NCI-H2107 treated with DMSO at 0.1 percent for 48 hours (cell line): ENCODE results near the gene IGSF10.

ENCODE experiments used
- DNase-seq: peaks from one replicate; lab custom pipeline; 2025; ENCODE audit not compliant: unreplicated experiment; lab: John Stamatoyannopoulos, UW

Gene IGSF10

DNA sequence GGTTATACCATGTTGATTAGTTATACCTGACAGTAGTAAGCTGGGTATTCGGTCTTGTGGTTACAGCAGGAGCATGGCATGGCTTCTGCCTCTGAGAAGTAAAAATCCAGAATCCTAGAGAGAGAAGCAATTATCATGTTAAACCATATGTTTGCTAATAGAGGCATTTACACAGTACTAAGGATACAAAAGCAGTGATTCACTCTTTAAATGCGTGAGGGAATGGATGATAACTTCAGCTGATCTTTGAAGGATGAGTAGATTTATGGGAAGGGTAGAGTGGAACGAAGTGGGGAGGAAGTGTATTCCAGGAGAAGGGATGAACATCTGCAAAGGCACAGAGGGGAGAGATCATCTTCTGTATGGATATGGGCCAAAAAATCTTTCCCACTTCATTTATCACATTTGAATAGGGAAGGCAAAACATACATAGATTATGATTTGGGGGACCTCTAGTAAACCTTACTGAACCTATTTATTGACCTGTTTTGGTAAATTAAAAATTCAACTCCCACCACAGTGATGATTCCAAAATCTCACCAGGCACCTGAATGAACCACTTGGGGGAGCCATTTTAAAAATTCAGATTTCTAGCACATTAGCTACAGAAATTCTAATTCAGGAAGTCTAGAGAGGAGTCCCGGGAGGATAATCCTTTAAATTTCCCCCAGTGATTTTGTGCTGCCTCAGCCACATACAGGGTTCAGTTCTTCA is 35.1 kb downstream of the IGSF10 start:
- no peak for DNase-seq

GRCh38 chr3:151423091-151423490 is 37.8 kb downstream of the IGSF10 start:
- DNase-seq: no peak

DNA sequence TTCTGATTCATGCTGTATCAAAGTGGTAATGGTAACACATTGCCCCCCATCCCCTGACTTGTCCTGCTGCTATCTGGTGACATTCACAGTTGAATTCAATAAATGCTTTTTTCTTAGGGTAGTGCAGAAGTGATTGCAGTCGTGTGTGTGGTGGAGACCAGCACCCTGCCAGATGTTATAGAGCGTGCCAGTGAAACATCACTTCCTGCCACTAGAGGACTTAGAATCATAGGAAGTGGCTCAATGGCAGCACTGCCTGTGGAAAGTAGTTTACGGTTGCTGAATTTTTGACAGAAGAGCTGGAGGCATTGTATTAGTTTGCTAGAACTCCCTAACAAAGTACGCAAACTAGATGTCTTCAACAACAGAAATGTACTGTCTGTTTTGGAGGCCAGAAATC is 38.9 kb downstream of the IGSF10 start:
- DNase-seq: no peak

DNA sequence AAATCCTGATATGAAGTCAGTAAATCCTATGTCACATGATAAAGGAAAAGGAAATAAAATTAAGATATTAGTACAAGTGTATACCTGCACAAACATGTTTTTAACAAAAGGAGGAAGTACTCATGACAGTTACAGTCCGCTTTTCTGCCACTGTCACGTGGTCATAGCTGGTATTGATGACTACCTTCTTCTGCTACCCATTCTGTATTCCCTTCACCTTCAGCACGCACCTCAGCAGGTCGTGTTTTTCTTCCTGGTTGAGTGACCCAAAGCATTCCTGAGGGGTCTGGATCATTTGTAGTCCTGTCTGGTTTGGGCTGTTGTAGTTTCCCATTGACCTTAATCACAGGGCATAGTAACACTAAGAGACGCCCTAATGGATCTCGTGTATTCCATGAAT is 41.1 kb downstream of the IGSF10 start:
- no peak for DNase-seq

DNA sequence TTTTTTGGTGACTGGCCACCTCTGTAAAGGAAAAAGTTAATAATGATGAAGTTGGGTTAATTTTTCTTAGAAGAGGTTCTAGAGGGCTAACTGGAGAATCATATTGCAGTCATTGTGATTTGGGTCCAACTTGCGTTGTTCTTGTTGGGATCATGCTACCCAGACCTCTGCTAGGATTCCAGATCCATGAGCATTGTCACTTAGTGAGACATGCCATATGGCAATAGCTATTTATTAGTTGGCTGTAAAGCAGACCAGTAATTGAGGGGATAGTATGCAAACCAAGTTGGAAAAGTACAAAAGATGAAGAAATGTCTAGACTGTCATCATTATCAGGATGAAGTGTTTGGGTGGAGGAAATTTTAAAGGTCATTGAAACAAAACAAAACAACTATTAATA is 45.6 kb downstream of the IGSF10 start:
- no peak for DNase-seq

DNA sequence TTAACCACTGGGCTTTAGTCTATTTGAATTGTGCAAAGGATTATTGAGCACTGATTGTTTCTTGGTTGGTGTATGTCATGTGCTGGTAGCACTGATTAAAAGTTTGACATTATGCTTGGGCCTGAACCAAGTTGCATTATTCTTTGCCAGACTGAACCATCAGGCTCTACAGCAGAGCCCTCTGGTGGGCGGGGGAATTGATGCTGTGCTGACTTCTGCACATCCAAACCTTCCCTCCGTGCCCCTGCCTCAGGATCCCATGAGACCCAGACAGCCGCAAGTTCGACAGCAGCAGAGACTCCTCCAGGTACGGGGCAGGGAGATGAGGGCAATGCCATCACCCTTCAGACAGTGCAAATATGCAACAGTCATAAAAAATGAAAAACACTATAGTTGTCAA is 47.9 kb downstream of the IGSF10 start:
- no peak for DNase-seq
